WI38 (cell line): ENCODE data around the gene CAPZB.
"Not testable (repeated sequence)": the region's sequence is repeated elsewhere in the genome, so short reads cannot be mapped to it uniquely, and the experiment has no call there.

Experiments
- H3K4me3 ChIP-seq: 2 replicates; pipeline ENCODE4 v1.5.1; 2011; ENCODE audit warnings: low read depth, mild to moderate bottlenecking, control low read depth, low read length
- CTCF ChIP-seq: IDR thresholded peaks from 2 replicates; pipeline ENCODE4 v1.5.1; 2012; ENCODE audit warnings: low read depth, mild to moderate bottlenecking, control low read depth, low read length

Gene CAPZB

GRCh38 chr1:19525607-19526545 is 40.5 kb upstream of the CAPZB start:
- no peak overlapping the region for H3K4me3 ChIP-seq
- TF ChIP-seq CTCF, result no peak

GRCh38 chr1:19524791-19525190 is 39.5 kb upstream of the CAPZB start:
- no peak for TF ChIP-seq CTCF
- H3K4me3 ChIP-seq, result no peak overlapping the region

- H3K4me3 ChIP-seq, result not testable (repeated sequence)
These were observed 37.2 kb upstream of the CAPZB start for GRCh38 chr1:19522570-19522969.

GRCh38 chr1:19521411-19521810 is 36.1 kb upstream of the CAPZB start:
- TF ChIP-seq CTCF, result no peak
- no peak overlapping the region for H3K4me3 ChIP-seq

GRCh38 chr1:19517017-19517416 is 31.7 kb upstream of the CAPZB start:
- no peak overlapping the region for H3K4me3 ChIP-seq
- no peak for TF ChIP-seq CTCF

GRCh38 chr1:19515201-19515600 is 29.9 kb upstream of the CAPZB start:
- TF ChIP-seq CTCF, result no peak
- H3K4me3 ChIP-seq, result no peak overlapping the region

- TF ChIP-seq CTCF, result no peak
- no peak overlapping the region for H3K4me3 ChIP-seq
These were observed 29.1 kb upstream of the CAPZB start for GRCh38 chr1:19514391-19514831.
